K562 treated with DMSO at 1 percent for 48 hours (cell line): ENCODE data around the gene FMO2. TPM values are rescaled to one million over a fixed set of nuclear protein-coding genes. Genes with fewer than 3 reads are reported as not detected.

Experiments
- total RNA-seq: library from RNA; unstranded; fragments of 300-600 nt; gene quantifications from 2 replicates; pipeline ENCODE4 v1.2.3, GENCODE V29; 2022; ENCODE audit warnings: low replicate concordance; ENCODE audit errors: extremely low read depth

FMO2 gene, protein sequence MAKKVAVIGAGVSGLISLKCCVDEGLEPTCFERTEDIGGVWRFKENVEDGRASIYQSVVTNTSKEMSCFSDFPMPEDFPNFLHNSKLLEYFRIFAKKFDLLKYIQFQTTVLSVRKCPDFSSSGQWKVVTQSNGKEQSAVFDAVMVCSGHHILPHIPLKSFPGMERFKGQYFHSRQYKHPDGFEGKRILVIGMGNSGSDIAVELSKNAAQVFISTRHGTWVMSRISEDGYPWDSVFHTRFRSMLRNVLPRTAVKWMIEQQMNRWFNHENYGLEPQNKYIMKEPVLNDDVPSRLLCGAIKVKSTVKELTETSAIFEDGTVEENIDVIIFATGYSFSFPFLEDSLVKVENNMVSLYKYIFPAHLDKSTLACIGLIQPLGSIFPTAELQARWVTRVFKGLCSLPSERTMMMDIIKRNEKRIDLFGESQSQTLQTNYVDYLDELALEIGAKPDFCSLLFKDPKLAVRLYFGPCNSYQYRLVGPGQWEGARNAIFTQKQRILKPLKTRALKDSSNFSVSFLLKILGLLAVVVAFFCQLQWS
- not detected in 2 replicates for total RNA-seq

DNA sequence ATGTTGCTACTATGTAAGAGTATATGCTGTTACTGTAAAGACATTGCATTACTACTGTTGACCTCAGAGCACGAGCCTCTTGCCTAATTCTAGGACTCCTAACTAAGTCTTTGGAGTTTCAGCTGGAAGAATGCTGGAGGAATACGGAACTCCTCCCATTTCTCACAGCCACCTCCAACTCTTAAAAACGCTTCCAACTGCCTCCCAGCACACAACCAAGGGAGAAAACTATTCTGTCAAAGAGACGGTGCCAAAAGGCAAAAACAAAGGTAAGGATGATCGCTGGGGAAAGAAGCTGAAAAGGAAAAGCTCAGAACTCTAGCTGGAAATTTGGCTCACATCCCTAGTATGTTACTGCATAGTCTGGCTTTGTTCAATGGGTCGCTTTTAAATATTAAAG is at the start of gene FMO2:
FMO2 (plus strand) TSS at position 210 of the 400 bp plus-strand sequence. CDS start 414 bp downstream, outside the sequence.

DNA sequence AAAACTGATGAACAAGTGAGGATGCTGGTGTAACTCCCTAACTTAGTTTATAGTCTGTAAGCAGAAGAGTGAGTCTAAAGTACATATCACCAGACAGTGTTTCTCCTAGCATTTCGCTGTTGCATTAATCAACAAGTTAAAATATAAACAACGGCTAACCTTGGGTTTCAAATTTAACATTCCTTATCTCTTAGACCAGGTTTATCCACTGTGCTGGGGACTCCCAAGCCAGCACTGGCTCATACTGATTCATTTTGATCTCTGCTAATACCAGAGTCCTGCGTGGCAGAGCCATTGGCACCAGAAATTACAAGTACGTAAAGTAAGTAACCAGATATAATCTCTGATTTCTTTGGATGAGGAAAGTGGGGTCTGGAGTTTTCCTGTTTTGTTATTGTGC is 63.2 kb downstream of the FMO2 start, which contains the start of gene FMO1:
FMO1 (plus strand) TSS at position 193 of the 400 bp plus-strand sequence. CDS start 9,594 bp downstream, outside the sequence.

Other genes with a start within 250 kb of the FMO2 start
- gene MROH9, start 249.8 kb upstream of the FMO2 start, total RNA-seq = not detected in 2 replicates
- gene FMO3, start 94.4 kb upstream of the FMO2 start, total RNA-seq = not detected in 2 replicates
- not detected in 2 replicates for gene FMO1, start 63.2 kb downstream of the FMO2 start, total RNA-seq
- not detected in 2 replicates for gene FMO4, start 128.9 kb downstream of the FMO2 start, total RNA-seq